Urinary bladder (tissue), 4 donors: ENCODE data around the gene CFAP69. TPM values are rescaled to one million over a fixed set of nuclear protein-coding genes. Genes with fewer than 3 reads are reported as not detected.
"Not testable (repeated sequence)": the region's sequence is repeated elsewhere in the genome, so short reads cannot be mapped to it uniquely, and the experiment has no call there.

Source experiments
- DNase-seq: peaks from one replicate; pipeline ENCODE4 v3.0.0-alpha.2; 2015; ENCODE audit errors: extremely low spot score
- H3K27ac ChIP-seq: one replicate; pipeline ENCODE4 v1.5.1; 2013; ENCODE audit warnings: low read depth, mild to moderate bottlenecking, moderate library complexity
- H3K36me3 ChIP-seq: one replicate; pipeline ENCODE4 v1.6.1; 2013; ENCODE audit warnings: mild to moderate bottlenecking, moderate library complexity; ENCODE audit not compliant: insufficient read depth
- H3K4me1 ChIP-seq: one replicate; pipeline ENCODE4 v1.6.1; 2013; ENCODE audit warnings: mild to moderate bottlenecking, moderate library complexity; ENCODE audit not compliant: insufficient read depth
- H3K4me3 ChIP-seq: one replicate; pipeline ENCODE4 v1.5.1; 2013; ENCODE audit warnings: low read depth, low read length
- WGBS: extraction: QIAGEN DNeasy Blood & Tissue Kit; methylation state at CpG from one replicate; pipeline ENCODE4 v1.1.7; 2013; 5-methylcytosine and 5-hydroxymethylcytosine counted together
- polyA plus RNA-seq: library from polyadenylated mRNA; stranded (reverse); fragments of 200-250 nt; gene quantifications from one replicate; pipeline ENCODE4 v1.2.3, GENCODE V29; 2013
- total RNA-seq: library from RNA; depleted of rRNA; stranded (reverse); fragments of >200 nt; gene quantifications from one replicate; pipeline ENCODE4 v1.2.3, GENCODE V29; 2014
- donor health status: healthy with polysubstance abuse.
- donor health status: healthy.

CFAP69 gene
- total and polyA plus RNA-seq, 2 donors = 2.4 to 19.1 TPM

DNA sequence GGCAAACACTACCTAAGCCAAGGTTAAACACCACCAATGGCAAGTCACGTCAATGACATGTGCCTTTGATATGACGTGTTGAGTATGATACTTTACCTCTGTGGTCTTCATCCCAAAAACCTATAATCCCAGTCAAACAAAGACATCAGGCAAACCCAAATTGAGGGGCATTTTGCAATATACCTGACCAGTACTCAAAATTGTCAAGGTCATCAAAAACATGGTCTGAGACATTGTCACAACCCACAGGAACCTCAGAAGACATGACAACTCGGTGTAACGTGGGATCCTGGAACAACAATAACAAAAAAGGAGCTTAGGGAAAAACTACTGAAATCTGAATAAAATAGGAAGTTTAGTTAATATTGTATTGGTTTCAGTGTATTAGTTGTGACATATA is 68.9 kb downstream of the CFAP69 start:
- no peak overlapping the region for H3K27ac ChIP-seq
- no peak for DNase-seq
- WGBS = 67% methylated on average over 4 of the region's 4 CpGs

DNA sequence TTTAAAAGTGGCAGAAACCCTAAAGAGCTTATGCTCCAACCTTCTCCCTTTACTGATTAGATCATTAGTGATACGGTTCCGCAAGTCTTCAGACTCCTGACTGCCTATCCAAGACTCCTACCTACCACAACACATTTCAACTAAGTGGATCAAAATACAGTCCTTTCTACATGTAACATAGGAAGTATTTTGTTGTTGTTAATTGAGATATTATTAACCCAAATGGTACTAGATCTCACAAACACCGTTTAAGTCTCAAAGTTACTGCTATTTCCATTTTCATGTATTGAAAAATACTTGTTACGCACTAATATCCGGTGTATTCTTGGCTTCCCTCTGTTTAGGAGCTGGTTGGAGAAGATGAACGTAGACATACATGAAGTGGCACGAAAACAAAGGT is 75.0 kb downstream of the CFAP69 start:
- DNase-seq = no peak
- no peak overlapping the region for H3K4me3 ChIP-seq
- no peaks in the 10 kb centered on the region for H3K36me3 ChIP-seq
- no peak overlapping the region for H3K27ac ChIP-seq
- no peaks in the 10 kb centered on the region for H3K4me1 ChIP-seq
- WGBS = 81% methylated on average over 7 of the region's 7 CpGs

More for the DNA sequence above, 68.9 kb downstream of the CFAP69 start:
- H3K4me3 ChIP-seq = no peak overlapping the region
- no peaks in the 10 kb centered on the region for H3K36me3 ChIP-seq
- H3K4me1 ChIP-seq = no peaks in the 10 kb centered on the region

DNA sequence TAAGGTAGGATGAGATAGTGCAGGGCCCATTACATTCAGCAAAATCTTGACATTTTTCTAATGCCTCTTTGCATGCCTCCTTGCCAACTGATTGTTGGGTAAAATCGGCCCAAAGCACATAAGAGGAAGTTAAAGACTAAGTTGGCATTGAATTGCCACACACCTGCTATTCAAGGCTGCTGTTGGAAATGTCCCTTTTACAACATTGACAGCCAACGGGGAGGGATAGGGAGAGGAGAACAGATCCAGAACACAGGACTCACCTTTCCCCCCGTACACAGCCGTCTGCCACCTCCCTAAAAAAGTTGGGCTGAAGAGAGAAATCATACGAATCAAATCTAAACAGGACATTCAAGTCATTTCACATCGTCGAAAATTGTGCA is 75.4 kb downstream of the CFAP69 start:
- WGBS = 28% methylated on average over 7 of the region's 7 CpGs
- DNase-seq = no peak
- no peak overlapping the region for H3K4me3 ChIP-seq

DNA sequence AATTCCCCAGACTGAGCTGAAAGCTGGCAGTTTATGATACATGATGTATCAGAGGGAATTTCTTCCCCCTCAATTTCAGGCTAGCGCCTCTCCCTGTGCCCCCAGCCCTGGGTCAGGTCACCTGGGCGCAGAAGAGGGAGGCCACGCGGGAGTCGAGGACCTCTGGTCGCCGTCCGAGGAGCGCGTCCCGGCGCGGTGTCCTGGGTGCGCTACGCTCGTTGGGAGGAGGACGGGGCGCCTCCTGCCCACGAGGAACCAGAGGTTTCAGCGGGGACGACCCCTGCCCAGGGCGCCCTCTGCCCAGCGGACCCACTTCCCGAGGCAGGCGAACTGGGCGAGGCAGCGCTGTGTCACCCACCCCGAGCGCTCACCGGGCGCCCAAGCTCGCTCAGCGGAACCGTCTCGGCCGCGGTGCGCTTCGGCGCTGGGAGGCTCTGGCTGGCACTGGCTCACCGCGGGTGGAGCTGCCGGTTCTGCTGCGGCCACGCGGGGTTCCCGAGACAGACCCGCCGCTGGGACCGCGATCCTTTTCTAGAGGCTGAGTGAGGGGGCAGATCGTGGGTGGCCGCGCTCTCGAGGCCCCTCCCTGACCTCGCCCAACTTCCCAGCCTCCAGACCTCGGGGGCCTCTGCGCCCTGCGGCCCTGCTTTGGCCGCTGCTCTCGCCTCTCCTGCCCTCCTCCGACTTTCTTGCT is 76.0 kb downstream of the CFAP69 start, which contains the start of gene FAM237B:
Gene FAM237B (minus strand): TSS at position 504 of the 694 bp plus-strand sequence. CDS start 1,556 bp downstream, outside the sequence.
- Histone ChIP-seq H3K27ac (no peak within 1 kb of the TSS), H3K36me3 (no peaks in the 10 kb centered on the region), H3K4me3 (no peak within 1 kb of the TSS), H3K4me1 (no peaks in the 10 kb centered on the region)
- no peak for DNase-seq
- under 1% methylated on average over 62 of the region's 62 CpGs for WGBS

More for the DNA sequence above, 75.4 kb downstream of the CFAP69 start:
- H3K27ac ChIP-seq = no peak overlapping the region
- no peaks in the 10 kb centered on the region for H3K36me3 ChIP-seq
- H3K4me1 ChIP-seq = no peaks in the 10 kb centered on the region

DNA sequence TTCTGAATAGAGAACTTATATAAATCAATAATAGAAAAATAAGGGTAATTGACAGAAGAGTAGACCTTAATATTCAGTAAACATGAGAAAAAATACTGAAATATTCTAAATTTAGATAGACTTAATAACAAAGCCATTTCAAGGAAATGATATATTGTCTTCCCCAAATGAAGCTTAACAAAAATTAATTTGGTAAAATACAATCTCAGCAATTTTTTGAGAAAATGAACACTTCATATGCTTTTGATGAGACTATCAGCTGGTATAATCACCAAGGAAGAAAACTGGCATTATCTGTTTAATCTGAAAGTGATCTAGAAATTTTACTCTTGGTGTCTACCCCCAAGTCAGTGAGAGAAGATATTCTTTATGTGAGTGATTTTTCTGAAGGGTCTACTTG is 77.9 kb downstream of the CFAP69 start:
- Histone ChIP-seq H3K4me1 (no peaks in the 10 kb centered on the region), H3K27ac (no peak overlapping the region), H3K36me3 (no peaks in the 10 kb centered on the region), H3K4me3 (no peak overlapping the region)
- no peak for DNase-seq

DNA sequence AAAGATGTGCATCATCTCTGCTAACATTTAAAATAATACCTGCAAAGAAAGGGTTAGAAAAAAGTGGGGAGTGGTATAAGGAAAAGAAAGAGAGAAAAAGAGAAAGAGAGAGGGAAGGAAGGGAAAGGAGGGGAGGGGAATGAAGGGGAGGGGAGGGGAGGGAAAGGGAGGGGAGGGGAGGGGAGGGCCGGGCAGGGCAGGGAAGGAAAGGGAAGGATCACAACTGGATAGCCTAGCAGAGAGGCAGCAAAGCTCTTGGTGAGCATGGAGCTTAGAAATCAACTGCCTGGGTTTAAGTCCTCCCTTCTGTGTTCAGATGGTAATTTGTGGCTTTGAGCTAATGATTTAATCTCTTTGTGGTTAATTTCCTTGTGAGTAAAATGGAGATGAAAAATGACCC is 81.5 kb downstream of the CFAP69 start:
- Histone ChIP-seq H3K36me3 (no peaks in the 10 kb centered on the region), H3K4me3 (no peak overlapping the region), H3K4me1 (no peaks in the 10 kb centered on the region), H3K27ac (no peak overlapping the region)
- no peak for DNase-seq
- WGBS = 4% methylated on average over 1 of the region's 1 CpG

DNA sequence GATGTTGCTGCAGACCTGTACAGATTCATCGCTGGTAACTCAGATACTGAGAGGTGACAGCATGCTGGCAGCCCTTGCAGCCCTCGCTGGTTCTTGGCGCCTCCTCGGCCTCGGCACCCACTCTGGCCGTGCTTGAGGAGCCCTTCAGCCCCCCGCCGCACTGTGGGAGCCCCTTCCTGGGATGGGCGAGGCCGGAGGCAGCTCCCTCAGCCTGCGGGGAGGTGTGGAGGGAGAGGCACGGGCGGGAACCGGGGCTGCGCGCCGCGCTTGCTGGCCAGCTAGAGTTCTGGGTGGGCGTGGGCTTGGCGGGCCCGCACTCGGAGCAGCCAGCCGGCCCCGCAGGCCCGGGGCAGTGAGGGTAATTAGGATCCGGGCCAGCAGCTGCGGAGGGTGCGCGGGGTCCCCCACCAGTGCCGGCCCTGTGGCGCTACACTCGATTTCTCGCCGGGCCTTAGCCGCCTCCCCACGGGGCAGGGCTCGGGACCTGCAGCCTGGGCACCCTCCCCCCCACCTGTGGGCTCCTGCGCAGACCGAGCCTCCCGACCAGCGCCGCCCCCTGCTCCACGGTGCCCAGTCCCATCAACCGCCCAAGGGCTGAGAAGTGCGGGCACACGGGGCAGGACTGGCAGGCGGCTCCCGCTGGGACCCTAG is 89.3 kb downstream of the CFAP69 start:
- no peaks in the 10 kb centered on the region for H3K4me1 ChIP-seq
- DNase-seq = no peak
- H3K4me3 ChIP-seq = no peak overlapping the region
- 92% methylated on average over 48 of the region's 48 CpGs for WGBS
- H3K27ac ChIP-seq = no peak overlapping the region
- H3K36me3 ChIP-seq = no peaks in the 10 kb centered on the region

DNA sequence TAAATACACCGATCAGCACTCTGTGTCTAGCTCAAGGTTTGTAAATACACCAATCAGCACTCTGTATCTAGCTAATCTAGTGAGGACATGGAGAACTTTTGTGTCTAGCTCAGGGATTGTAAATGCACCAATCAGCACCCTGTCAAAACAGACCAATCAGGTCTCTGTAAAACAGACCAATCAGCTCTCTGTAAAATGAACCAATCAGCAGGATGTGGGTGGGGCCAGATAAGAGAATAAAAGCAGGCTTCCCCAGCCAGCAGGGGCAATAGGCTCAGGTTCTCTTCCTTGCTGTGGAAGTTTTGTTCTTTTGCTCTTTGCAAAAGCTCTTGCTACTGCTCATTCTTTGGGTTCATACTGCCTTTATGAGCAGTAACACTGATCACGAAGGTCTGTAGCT is 90.0 kb downstream of the CFAP69 start:
- H3K4me3 ChIP-seq, H3K36me3 ChIP-seq, H3K4me1 ChIP-seq, H3K27ac ChIP-seq, DNase-seq: not testable (repeated sequence)
- WGBS = 88% methylated on average over 2 of the region's 2 CpGs

DNA sequence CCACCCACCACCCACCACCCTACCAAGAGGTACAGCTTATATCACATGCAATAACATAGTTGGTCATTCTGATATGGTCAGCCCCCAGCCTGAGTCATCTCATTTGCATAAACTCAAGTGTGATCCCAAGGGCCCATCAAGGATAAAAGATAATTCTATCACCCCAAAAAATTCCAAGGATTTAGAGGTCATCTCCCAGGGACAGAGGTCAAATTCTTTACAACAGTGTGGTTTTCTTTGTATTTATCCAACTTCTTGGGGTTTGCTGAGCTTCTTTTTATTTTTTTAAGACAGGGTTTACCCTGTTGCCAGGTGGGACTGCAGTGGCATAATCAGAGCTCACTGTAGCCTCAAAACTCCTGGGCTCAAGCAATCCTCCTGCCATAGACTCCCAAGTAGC is 92.1 kb downstream of the CFAP69 start:
- no peaks in the 10 kb centered on the region for H3K4me1 ChIP-seq
- no peaks in the 10 kb centered on the region for H3K36me3 ChIP-seq
- no peak overlapping the region for H3K4me3 ChIP-seq
- no peak overlapping the region for H3K27ac ChIP-seq
- DNase-seq = no peak

DNA sequence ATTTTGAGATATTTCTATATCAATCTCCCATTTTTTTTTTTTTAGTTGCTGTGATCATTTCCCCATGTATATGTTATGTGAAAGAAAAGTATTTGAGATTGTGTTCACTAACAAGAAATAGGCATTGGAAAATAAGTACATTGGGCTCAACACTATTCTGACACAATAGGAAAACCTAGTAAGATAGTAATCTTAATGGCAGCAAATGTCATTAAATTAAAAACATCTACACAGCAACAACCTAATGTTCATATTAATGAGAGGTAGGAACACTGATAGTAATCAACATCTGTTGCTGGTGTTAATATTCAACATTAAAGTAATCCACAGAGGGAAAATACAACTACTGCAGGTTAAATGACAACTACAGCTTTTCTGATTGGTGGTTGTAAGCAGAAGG is 100.0 kb downstream of the CFAP69 start:
- H3K36me3 ChIP-seq = no peaks in the 10 kb centered on the region

DNA sequence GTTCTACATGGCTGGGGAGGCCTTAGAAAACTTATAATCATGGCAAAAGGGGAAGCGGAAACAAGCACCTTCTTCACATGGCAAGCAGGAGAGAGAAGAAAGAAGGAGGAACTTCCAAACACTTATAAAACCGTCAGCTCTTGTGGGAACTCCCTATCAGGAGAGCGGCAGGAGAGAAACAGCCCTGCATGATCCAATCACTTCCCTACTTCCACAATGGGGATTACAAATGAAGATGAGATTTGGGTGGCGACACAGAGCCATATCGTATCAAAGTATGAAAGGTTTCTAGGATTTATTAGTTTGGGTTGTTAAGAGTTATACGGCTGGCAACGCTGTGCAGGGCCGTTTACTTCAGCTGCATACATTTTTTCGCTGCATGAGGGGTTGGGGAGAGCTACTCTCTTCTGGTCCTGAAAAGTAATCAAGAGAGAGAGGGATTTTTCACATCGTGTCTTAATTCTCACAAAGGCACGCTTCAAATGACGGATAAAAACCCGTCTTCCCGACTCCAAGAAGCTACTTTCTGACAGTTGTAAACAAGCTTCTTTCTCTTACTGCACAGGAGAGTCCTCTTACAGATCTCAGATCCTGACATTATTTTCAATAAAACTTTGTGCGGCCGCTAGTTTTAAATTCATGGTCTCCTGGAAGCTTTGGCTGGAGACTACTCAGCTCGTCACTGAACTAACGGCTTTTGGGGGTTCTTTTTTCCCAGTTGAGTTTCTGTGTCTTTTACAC is 100.8 kb downstream of the CFAP69 start:
- 6% methylated on average over 18 of the region's 18 CpGs for WGBS
- Histone ChIP-seq H3K36me3 (no peaks in the 10 kb centered on the region), H3K4me1 (peaks cover 2% of the 10 kb centered on the region), H3K4me3 (peak overlapping the region; percentile 85), H3K27ac (peak overlapping the region; percentile 46)
- peak; percentile 28 for DNase-seq

More for the DNA sequence above, 100.0 kb downstream of the CFAP69 start:
- Histone ChIP-seq H3K27ac (no peak overlapping the region), H3K4me3 (no peak overlapping the region), H3K4me1 (peaks cover 2% of the 10 kb centered on the region)
- no peak for DNase-seq

DNA sequence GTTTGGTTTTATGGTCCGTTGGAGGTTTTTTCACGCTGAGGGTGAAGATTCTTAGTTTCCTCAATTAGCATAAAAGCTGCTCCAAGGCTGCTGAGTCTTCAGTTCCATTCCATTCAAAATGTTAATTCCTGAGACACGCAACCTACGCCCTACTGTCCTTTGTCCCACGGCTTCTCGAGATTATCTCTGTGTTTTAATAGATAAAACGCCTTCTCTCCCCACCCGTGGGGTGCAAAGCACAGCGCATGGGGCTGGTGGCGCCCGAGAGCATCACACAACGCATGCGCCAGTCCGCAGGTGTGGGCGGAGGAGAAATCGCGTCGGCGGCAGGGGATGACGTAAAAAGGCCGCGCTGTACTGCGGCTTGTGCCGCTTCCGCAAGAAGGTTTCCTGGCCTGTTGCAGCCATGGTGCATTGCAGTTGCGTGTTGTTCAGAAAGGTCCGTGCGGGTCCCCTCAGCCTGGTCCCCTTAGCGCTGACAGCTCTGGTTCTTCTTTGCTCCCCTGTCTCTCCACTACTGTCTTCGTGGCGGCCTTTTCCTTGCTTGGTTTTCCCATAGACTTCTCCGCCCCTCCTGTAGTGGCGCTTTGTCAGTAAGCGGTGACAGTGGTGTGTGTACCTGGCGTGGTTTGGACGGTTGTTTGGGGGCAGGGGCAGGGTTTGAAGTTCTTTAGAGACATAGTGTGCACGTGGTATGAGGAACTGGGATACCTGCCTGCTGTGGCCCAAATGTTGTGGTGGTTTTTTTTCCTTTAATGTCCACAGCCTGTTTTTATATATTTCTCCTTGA is 101.6 kb downstream of the CFAP69 start, which contains the start of gene GTPBP10:
Gene GTPBP10 (plus strand): TSS at position 381 of the 790 bp plus-strand sequence. CDS start 26 bp downstream, at position 407.
- WGBS = under 1% methylated on average over 37 of the region's 37 CpGs
- Histone ChIP-seq H3K36me3 (no peaks in the 10 kb centered on the region), H3K4me3 (peak within 1 kb of the TSS; percentile 85), H3K27ac (peak within 1 kb of the TSS; percentile 87), H3K4me1 (peaks cover 2% of the 10 kb centered on the region)
- DNase-seq = peak; percentile 88

DNA sequence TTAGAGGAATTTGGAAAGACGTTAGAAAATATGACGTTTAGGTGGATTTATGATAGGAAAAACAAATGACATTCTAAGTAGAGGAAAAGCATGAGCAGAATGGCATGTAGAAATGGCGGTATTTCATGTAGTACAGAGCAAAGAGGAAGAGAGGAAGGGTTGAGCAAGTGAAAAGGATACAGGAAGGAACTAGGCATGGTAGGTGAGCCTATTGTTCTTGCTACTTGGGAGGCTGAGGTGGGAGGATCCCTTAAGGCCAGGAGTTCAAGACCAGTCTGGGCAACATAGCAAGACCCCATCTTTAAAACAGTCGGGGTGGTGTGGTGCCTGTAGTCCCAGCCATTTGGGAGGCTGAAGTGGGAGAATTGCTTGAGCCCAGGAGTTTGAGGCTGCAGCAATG is 102.8 kb downstream of the CFAP69 start:
- H3K4me1 ChIP-seq = peaks cover 2% of the 10 kb centered on the region
- no peaks in the 10 kb centered on the region for H3K36me3 ChIP-seq
- 75% methylated on average over 4 of the region's 4 CpGs for WGBS
- no peak overlapping the region for H3K4me3 ChIP-seq
- DNase-seq = no peak
- H3K27ac ChIP-seq = no peak overlapping the region
